Spleen (tissue), 7 donors: ENCODE results near the gene LYZL2.

Experiments
- POLR2A ChIP-seq, 3 donors: fragments of 450-650 bp; IDR thresholded peaks; one replicate each; pipeline ENCODE4 v1.5.1; 2017; ENCODE audit warnings: antibody characterized with exemption in 3 of 3, mild to moderate bottlenecking in 1 of 3
- POLR2AphosphoS5 ChIP-seq, 3 donors: sonication (generic); formaldehyde crosslinking; IDR thresholded peaks; one replicate each; pipeline ENCODE4 v1.5.1; 2017; ENCODE audit warnings: antibody characterized with exemption in 3 of 3
- TF ChIP-seq, protein P1 (sequence below), 11 experiments: fragments of 200-600 bp in 7 of 11; fragments of 450-650 bp in 4 of 11; sonication (generic) in 4 of 11; IDR thresholded peaks in 8 of 11; conservative IDR thresholded peaks in 3 of 11; 1 replicate in 7 of 11; 2 replicates in 4 of 11; pipeline versions ENCODE4 v1.4.0 to v1.8.0; 2016 to 2021; ENCODE audit warnings: antibody characterized with exemption in 11 of 11, inconsistent platforms in 4 of 11, mild to moderate bottlenecking in 1 of 11
- donor health status: DM: no; HTN: no; CAD: no; lungs with moderate emphysema.
- donor health status: DM: no; HTN: no; CAD: no.
- donor health status: DM: no; HTN: no; CAD: no.

DNA sequence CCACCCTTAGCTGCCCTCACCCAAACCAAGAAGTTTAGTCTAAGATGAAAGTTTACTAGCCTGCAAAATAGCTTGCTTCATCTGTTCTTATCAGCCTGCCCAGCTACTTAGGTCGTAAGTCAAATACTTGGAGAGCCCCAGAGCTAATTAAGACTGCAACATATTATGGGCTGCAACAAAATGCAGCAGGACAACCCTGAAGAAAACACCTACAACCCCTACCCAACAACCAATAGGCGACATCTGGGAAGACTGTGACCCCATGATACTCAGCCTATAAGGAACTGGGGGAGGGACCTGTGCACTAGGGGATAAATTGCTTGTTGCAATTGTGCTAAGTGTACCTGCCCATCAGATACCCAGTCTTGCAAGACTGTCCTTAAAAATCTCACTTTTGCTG is 64.1 kb downstream of the LYZL2 start:
- no peak for TF ChIP-seq POLR2A (IDR thresholded peaks at IDR 0.05)
- TF ChIP-seq, protein P1, sequence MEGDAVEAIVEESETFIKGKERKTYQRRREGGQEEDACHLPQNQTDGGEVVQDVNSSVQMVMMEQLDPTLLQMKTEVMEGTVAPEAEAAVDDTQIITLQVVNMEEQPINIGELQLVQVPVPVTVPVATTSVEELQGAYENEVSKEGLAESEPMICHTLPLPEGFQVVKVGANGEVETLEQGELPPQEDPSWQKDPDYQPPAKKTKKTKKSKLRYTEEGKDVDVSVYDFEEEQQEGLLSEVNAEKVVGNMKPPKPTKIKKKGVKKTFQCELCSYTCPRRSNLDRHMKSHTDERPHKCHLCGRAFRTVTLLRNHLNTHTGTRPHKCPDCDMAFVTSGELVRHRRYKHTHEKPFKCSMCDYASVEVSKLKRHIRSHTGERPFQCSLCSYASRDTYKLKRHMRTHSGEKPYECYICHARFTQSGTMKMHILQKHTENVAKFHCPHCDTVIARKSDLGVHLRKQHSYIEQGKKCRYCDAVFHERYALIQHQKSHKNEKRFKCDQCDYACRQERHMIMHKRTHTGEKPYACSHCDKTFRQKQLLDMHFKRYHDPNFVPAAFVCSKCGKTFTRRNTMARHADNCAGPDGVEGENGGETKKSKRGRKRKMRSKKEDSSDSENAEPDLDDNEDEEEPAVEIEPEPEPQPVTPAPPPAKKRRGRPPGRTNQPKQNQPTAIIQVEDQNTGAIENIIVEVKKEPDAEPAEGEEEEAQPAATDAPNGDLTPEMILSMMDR (IDR thresholded peaks at IDR 0.05 in 8 of 11, conservative IDR thresholded peaks at IDR 0.05 in 3 of 11): no peak
- no peak for TF ChIP-seq POLR2AphosphoS5 (IDR thresholded peaks at IDR 0.05)
